GM23338 (cell line): ENCODE results near the gene ACTMAP. TPM values are rescaled to one million over a fixed set of nuclear protein-coding genes. Genes with fewer than 3 reads are reported as not detected.

Experiments
- ATAC-seq: fragments of 200-7000 bp; cut with Tn5 transposase; 3 replicates; pipeline ENCODE4 v1.9.1; 2020
- DNase-seq: peaks from one replicate; pipeline ENCODE4 v3.0.0-alpha.2; 2015; ENCODE audit warnings: low spot score
- H2AFZ ChIP-seq: fragments of 200-600 bp; sonication (generic); 2 replicates; pipeline ENCODE4 v1.8.0; 2016; ENCODE audit warnings: antibody characterized with exemption, mild to moderate bottlenecking, moderate library complexity
- H3F3A ChIP-seq: fragments of 200-600 bp; sonication (generic); replicated peaks from 2 replicates; pipeline ENCODE4 v1.8.0; 2017; ENCODE audit warnings: antibody characterized with exemption, mixed run types, low read depth
- H3K27ac ChIP-seq: fragments of 200-600 bp; sonication (generic); 2 replicates; pipeline ENCODE4 v1.6.1; 2016; ENCODE audit warnings: low read depth
- H3K27me3 ChIP-seq: fragments of 200-600 bp; sonication (generic); 2 replicates; pipeline ENCODE4 v1.8.0; 2016; ENCODE audit warnings: mild to moderate bottlenecking, mixed run types, moderate library complexity; ENCODE audit not compliant: insufficient read depth
- H3K36me3 ChIP-seq: fragments of 200-600 bp; sonication (generic); 2 replicates; pipeline ENCODE4 v1.8.0; 2016; ENCODE audit warnings: mild to moderate bottlenecking; ENCODE audit not compliant: insufficient read depth
- H3K4me1 ChIP-seq: fragments of 200-600 bp; sonication (generic); 2 replicates; pipeline ENCODE4 v1.8.0; 2016; ENCODE audit warnings: mild to moderate bottlenecking, moderate library complexity; ENCODE audit not compliant: insufficient read depth
- H3K4me2 ChIP-seq: fragments of 200-600 bp; sonication (generic); 2 replicates; pipeline ENCODE4 v1.7.1; 2017; ENCODE audit warnings: mixed run types
- H3K4me3 ChIP-seq: fragments of 200-600 bp; sonication (generic); 2 replicates; pipeline ENCODE4 v1.6.1; 2016; ENCODE audit warnings: mixed run types
- H3K79me2 ChIP-seq: fragments of 200-600 bp; sonication (generic); replicated peaks from 2 replicates; pipeline ENCODE4 v1.8.0; 2017; ENCODE audit warnings: mild to moderate bottlenecking; ENCODE audit not compliant: insufficient read depth
- H3K9me2 ChIP-seq: fragments of 200-600 bp; sonication (generic); 2 replicates; pipeline ENCODE4 v1.8.0; 2017; ENCODE audit not compliant: insufficient read depth
- H4K20me1 ChIP-seq: fragments of 200-600 bp; sonication (generic); replicated peaks from 2 replicates; pipeline ENCODE4 v1.8.0; 2017; ENCODE audit warnings: mild to moderate bottlenecking; ENCODE audit not compliant: insufficient read depth
- H3K27ac Mint-ChIP-seq: 2 replicates; pipeline ENCODE4 v1.8.0; 2020; ENCODE audit warnings: inconsistent platforms, mild to moderate bottlenecking, moderate library complexity, mixed read lengths
- H3K27me3 Mint-ChIP-seq: 3 replicates; pipeline ENCODE4 v1.8.0; 2022; ENCODE audit warnings: low read depth, mild to moderate bottlenecking, moderate library complexity, mixed read lengths, inconsistent platforms; ENCODE audit not compliant: insufficient read depth, poor library complexity
- H3K36me3 Mint-ChIP-seq: 3 replicates; pipeline ENCODE4 v1.8.0; 2021; ENCODE audit warnings: low read depth, mild to moderate bottlenecking, inconsistent platforms, moderate library complexity, mixed read lengths
- H3K4me1 Mint-ChIP-seq: 3 replicates; pipeline ENCODE4 v1.8.0; 2020; ENCODE audit warnings: mild to moderate bottlenecking, inconsistent platforms, mixed read lengths
- H3K4me3 Mint-ChIP-seq: 3 replicates; pipeline ENCODE4 v1.8.0; 2021; ENCODE audit warnings: moderate library complexity, mild to moderate bottlenecking, inconsistent platforms, mixed read lengths
- H3K9me3 Mint-ChIP-seq: 3 replicates; pipeline ENCODE4 v1.8.0; 2020; ENCODE audit warnings: moderate library complexity, mild to moderate bottlenecking, inconsistent platforms, mixed read lengths
- CREB1 ChIP-seq: fragments of 250-450 bp; sonication (Bioruptor Pico); IDR thresholded peaks from 2 replicates; pipeline ENCODE4 v1.5.0; 2020; ENCODE audit warnings: low read depth, mild to moderate bottlenecking, moderate library complexity
- EZH2 ChIP-seq: fragments of 200-600 bp; sonication (generic); IDR thresholded peaks from one replicate; pipeline ENCODE4 v1.8.0; 2017; ENCODE audit warnings: antibody characterized with exemption, mild to moderate bottlenecking, low read depth; ENCODE audit not compliant: unreplicated experiment
- EZH2phosphoT487 ChIP-seq: fragments of 200-600 bp; sonication (generic); IDR thresholded peaks from one replicate; pipeline ENCODE4 v1.8.1; 2018; ENCODE audit warnings: antibody characterized with exemption; ENCODE audit not compliant: unreplicated experiment
- STAT1 ChIP-seq: IDR thresholded peaks from one replicate; pipeline ENCODE4 v1.6.1; 2016; ENCODE audit warnings: antibody characterized with exemption; ENCODE audit not compliant: unreplicated experiment
- ZNF114 ChIP-seq: fragments of 250-450 bp; sonication (Bioruptor Pico); IDR thresholded peaks from 2 replicates; pipeline ENCODE4 v1.5.0; 2020; ENCODE audit warnings: mild to moderate bottlenecking, moderate library complexity
- polyA plus RNA-seq: library from polyadenylated mRNA; unstranded; fragments of >200 nt; fragmentation: Nextera tagmentation; extraction: Ambion mirVana; gene quantifications from 2 replicates; pipeline ENCODE4 v1.2.1, GENCODE V29; 2016
- total RNA-seq: library from RNA; depleted of rRNA; stranded (reverse); fragments of >200 nt; shearing (Covaris generic); gene quantifications from 2 replicates; pipeline ENCODE4 v1.2.3, GENCODE V29; 2014
- TF ChIP-seq, protein P1 (sequence below): fragments of 250-450 bp; sonication (Bioruptor Pico); IDR thresholded peaks from 2 replicates; pipeline ENCODE4 v1.5.0; 2020; ENCODE audit warnings: mild to moderate bottlenecking, moderate library complexity
- TF ChIP-seq, protein P2 (sequence below), 2 experiments: fragments of 200-600 bp in 1 of 2; sonication (generic) in 1 of 2; conservative IDR thresholded peaks; 2 replicates each; pipeline versions ENCODE4 v1.5.1 to v1.6.1; 2016 to 2017; ENCODE audit warnings: antibody characterized with exemption in 2 of 2, low read depth in 2 of 2, mild to moderate bottlenecking in 2 of 2, moderate library complexity in 1 of 2

ACTMAP gene
- total and polyA plus RNA-seq, 2 experiments from 2014 or later, result 14.9 to 16.7 TPM

DNA sequence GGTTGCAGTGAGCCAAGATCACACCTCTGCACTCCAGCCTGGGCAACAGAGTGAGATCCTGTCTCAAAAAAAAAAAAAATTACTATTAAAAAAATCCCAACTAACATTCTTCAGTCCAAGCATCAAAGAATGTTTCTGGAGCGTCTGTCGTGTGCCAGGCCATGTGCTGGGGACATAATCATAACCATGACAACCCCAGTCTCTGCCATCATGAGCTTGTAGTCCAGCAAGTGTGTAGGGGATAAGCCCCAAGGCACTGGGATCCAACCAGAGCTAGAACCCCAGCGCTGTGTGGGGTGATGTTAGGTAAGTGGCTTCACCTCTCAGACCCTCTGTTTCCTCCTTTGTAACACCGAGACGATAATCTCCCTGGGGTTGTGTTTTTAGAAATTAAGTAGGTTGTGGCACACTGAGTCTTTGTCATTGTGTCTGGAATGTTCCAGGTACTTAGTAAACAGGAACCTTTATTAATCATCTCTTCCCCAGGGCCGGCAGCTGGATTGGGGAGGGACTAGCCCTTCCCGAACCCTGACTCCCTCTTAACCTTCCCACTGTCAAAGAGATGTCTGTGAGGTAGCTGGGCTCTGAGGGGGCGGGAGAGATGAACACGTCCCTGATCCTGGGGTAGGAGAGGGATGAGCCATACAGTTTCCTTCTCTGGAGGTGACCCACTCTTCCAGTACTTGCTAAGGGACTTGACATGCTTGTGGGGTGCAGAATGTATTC is 28.2 kb downstream of the ACTMAP start:
- Histone ChIP-seq H3K9me2 (no peaks in the 10 kb centered on the region), H3K36me3 (no peaks in the 10 kb centered on the region), H3K4me1 (peaks cover 19% of the 10 kb centered on the region), H2AFZ (no peak overlapping the region), H3K27ac (no peak overlapping the region), H3K4me2 (no peak overlapping the region), H3K27me3 (no peaks in the 10 kb centered on the region), H4K20me1 (peaks cover 10% of the 10 kb centered on the region), H3K79me2 (peaks cover 34% of the 10 kb centered on the region), H3F3A (0 out of 2 replicates have a peak, but pooled peaks cover 7% of the 10 kb centered on the region), H3K4me3 (no peak overlapping the region)
- no peak for ATAC-seq
- H3K27ac Mint-ChIP-seq, result no peak overlapping the region
- H3K4me3 Mint-ChIP-seq, result no peak overlapping the region
- TF ChIP-seq STAT1, result no peak
- TF ChIP-seq EZH2phosphoT487, result no peak
- TF ChIP-seq, protein P1, sequence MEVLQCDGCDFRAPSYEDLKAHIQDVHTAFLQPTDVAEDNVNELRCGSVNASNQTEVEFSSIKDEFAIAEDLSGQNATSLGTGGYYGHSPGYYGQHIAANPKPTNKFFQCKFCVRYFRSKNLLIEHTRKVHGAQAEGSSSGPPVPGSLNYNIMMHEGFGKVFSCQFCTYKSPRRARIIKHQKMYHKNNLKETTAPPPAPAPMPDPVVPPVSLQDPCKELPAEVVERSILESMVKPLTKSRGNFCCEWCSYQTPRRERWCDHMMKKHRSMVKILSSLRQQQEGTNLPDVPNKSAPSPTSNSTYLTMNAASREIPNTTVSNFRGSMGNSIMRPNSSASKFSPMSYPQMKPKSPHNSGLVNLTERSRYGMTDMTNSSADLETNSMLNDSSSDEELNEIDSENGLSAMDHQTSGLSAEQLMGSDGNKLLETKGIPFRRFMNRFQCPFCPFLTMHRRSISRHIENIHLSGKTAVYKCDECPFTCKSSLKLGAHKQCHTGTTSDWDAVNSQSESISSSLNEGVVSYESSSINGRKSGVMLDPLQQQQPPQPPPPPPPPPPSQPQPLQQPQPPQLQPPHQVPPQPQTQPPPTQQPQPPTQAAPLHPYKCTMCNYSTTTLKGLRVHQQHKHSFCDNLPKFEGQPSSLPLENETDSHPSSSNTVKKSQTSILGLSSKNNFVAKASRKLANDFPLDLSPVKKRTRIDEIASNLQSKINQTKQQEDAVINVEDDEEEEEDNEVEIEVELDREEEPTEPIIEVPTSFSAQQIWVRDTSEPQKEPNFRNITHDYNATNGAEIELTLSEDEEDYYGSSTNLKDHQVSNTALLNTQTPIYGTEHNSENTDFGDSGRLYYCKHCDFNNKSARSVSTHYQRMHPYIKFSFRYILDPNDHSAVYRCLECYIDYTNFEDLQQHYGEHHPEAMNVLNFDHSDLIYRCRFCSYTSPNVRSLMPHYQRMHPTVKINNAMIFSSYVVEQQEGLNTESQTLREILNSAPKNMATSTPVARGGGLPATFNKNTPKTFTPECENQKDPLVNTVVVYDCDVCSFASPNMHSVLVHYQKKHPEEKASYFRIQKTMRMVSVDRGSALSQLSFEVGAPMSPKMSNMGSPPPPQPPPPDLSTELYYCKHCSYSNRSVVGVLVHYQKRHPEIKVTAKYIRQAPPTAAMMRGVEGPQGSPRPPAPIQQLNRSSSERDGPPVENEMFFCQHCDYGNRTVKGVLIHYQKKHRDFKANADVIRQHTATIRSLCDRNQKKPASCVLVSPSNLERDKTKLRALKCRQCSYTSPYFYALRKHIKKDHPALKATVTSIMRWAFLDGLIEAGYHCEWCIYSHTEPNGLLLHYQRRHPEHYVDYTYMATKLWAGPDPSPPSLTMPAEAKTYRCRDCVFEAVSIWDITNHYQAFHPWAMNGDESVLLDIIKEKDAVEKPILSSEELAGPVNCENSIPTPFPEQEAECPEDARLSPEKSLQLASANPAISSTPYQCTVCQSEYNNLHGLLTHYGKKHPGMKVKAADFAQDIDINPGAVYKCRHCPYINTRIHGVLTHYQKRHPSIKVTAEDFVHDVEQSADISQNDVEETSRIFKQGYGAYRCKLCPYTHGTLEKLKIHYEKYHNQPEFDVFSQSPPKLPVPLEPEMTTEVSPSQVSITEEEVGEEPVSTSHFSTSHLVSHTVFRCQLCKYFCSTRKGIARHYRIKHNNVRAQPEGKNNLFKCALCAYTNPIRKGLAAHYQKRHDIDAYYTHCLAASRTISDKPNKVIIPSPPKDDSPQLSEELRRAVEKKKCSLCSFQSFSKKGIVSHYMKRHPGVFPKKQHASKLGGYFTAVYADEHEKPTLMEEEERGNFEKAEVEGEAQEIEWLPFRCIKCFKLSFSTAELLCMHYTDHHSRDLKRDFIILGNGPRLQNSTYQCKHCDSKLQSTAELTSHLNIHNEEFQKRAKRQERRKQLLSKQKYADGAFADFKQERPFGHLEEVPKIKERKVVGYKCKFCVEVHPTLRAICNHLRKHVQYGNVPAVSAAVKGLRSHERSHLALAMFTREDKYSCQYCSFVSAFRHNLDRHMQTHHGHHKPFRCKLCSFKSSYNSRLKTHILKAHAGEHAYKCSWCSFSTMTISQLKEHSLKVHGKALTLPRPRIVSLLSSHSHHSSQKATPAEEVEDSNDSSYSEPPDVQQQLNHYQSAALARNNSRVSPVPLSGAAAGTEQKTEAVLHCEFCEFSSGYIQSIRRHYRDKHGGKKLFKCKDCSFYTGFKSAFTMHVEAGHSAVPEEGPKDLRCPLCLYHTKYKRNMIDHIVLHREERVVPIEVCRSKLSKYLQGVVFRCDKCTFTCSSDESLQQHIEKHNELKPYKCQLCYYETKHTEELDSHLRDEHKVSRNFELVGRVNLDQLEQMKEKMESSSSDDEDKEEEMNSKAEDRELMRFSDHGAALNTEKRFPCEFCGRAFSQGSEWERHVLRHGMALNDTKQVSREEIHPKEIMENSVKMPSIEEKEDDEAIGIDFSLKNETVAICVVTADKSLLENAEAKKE (CRISPR knock-in tag), result no peak
- no peaks in the 10 kb centered on the region for H3K9me3 Mint-ChIP-seq
- peaks cover 11% of the 10 kb centered on the region for H3K4me1 Mint-ChIP-seq
- peaks cover 4% of the 10 kb centered on the region for H3K27me3 Mint-ChIP-seq
- H3K36me3 Mint-ChIP-seq, result peaks cover 30% of the 10 kb centered on the region
- DNase-seq, result no peak

DNA sequence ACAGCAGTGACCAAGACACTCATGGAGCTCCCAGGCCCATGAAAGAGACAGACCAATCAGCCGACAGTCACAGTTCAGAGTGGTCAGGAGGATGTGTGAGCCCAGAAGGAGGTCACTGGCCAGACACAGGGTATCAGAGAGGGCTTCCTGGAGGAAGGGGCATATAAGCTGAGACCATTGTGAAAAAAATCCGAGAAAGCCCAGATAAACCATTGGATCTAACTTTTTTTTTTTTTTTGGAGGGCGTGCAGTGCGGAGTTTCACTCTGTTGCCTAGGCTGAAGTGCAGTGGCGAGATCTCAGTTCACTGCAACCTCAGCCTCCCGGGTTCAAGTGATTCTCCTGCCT is 29.2 kb downstream of the ACTMAP start:
- Mint-ChIP-seq H3K36me3 (peaks cover 26% of the 10 kb centered on the region), H3K27me3 (peaks cover 6% of the 10 kb centered on the region), H3K27ac (no peak overlapping the region), H3K9me3 (no peaks in the 10 kb centered on the region), H3K4me3 (no peak overlapping the region), H3K4me1 (peaks cover 11% of the 10 kb centered on the region)
- Histone ChIP-seq H3K27ac (no peak overlapping the region), H4K20me1 (peaks cover 10% of the 10 kb centered on the region), H3K36me3 (no peaks in the 10 kb centered on the region), H2AFZ (no peak overlapping the region), H3K27me3 (no peaks in the 10 kb centered on the region), H3K9me2 (no peaks in the 10 kb centered on the region), H3K4me3 (no peak overlapping the region), H3K4me1 (peaks cover 19% of the 10 kb centered on the region), H3K79me2 (peaks cover 38% of the 10 kb centered on the region), H3F3A (peaks cover 12% of the 10 kb centered on the region; the same call in 1 of the 2 replicates), H3K4me2 (no peak overlapping the region)
- DNase-seq (no peak), ATAC-seq (no peak)
- no peak for TF ChIP-seq EZH2phosphoT487
- no peak for TF ChIP-seq EZH2
- no peak for TF ChIP-seq CREB1 (CRISPR knock-in tag)
- TF ChIP-seq, protein P2, sequence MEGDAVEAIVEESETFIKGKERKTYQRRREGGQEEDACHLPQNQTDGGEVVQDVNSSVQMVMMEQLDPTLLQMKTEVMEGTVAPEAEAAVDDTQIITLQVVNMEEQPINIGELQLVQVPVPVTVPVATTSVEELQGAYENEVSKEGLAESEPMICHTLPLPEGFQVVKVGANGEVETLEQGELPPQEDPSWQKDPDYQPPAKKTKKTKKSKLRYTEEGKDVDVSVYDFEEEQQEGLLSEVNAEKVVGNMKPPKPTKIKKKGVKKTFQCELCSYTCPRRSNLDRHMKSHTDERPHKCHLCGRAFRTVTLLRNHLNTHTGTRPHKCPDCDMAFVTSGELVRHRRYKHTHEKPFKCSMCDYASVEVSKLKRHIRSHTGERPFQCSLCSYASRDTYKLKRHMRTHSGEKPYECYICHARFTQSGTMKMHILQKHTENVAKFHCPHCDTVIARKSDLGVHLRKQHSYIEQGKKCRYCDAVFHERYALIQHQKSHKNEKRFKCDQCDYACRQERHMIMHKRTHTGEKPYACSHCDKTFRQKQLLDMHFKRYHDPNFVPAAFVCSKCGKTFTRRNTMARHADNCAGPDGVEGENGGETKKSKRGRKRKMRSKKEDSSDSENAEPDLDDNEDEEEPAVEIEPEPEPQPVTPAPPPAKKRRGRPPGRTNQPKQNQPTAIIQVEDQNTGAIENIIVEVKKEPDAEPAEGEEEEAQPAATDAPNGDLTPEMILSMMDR (conservative IDR thresholded peaks at IDR 0.05; ENCODE audit: low read depth in 2 of 2), result no peak
- no peak for TF ChIP-seq STAT1
- no peak for TF ChIP-seq ZNF114 (CRISPR knock-in tag)
